Activated CD4-positive, CD25-positive, alpha-beta regulatory T cell (primary cell): ENCODE results near the gene PCSK4.
"Not testable (repeated sequence)": the region's sequence is repeated elsewhere in the genome, so short reads cannot be mapped to it uniquely, and the experiment has no call there.

ENCODE experiments used
- DNase-seq, 4 experiments: peaks; one replicate each; lab custom pipeline; 2025; lab: John Stamatoyannopoulos, UW

The PCSK4 gene

GRCh38 chr19:1453525-1454364 is 36.4 kb downstream of the PCSK4 start:
- no peak for DNase-seq

GRCh38 chr19:1452802-1453524 is 37.2 kb downstream of the PCSK4 start:
- DNase-seq = no peak

- no peak for DNase-seq
Measured at GRCh38 chr19:1451916-1452801, 38.0 kb downstream of the PCSK4 start.

GRCh38 chr19:1450735-1451731 is 39.1 kb downstream of the PCSK4 start:
- DNase-seq = no peak

- no peak for DNase-seq
Measured at GRCh38 chr19:1449467-1450442, 40.4 kb downstream of the PCSK4 start, which contains the start of gene APC2. TSS of gene APC2 (plus strand) at chr19:1450121. CDS start at chr19:1453002, 2,881 bp downstream.

- DNase-seq = no peak
Measured at GRCh38 chr19:1447944-1448343, 42.2 kb downstream of the PCSK4 start.

- DNase-seq = no peak
Measured at GRCh38 chr19:1447504-1447903, 42.6 kb downstream of the PCSK4 start.

- DNase-seq = no peak
Measured at GRCh38 chr19:1446713-1447481, 43.3 kb downstream of the PCSK4 start.

- no peak for DNase-seq
Measured at GRCh38 chr19:1445932-1446712, 44.0 kb downstream of the PCSK4 start.

GRCh38 chr19:1445185-1445931 is 44.8 kb downstream of the PCSK4 start:
- DNase-seq = peak; percentile 58 to 68 (median 61)

- DNase-seq = no peak
Measured at GRCh38 chr19:1441677-1442438, 48.3 kb downstream of the PCSK4 start.

GRCh38 chr19:1441022-1441426 is 49.1 kb downstream of the PCSK4 start:
- no peak for DNase-seq

GRCh38 chr19:1440418-1440801 is 49.7 kb downstream of the PCSK4 start:
- no peak for DNase-seq

- DNase-seq = not testable (repeated sequence)
Measured at GRCh38 chr19:1439525-1440417, 50.4 kb downstream of the PCSK4 start.

- DNase-seq = no peak
Measured at GRCh38 chr19:1438933-1439354, 51.2 kb downstream of the PCSK4 start.
